Neural progenitor cell (in vitro differentiated cells): ENCODE measurements around the gene CFAP221.

Source experiments
- EZH2 ChIP-seq: fragments of 200-600 bp; sonication (generic); IDR thresholded peaks from 2 replicates; pipeline ENCODE4 v1.6.1; 2017; ENCODE audit warnings: antibody characterized with exemption, mild to moderate bottlenecking, moderate library complexity
- EZH2phosphoT487 ChIP-seq: fragments of 200-600 bp; sonication (generic); IDR thresholded peaks from 2 replicates; pipeline ENCODE4 v1.6.1; 2017; ENCODE audit warnings: antibody characterized with exemption
- TF ChIP-seq, protein P1 (sequence below): fragments of 200-600 bp; sonication (generic); IDR thresholded peaks from 2 replicates; pipeline ENCODE4 v1.5.1; 2017; ENCODE audit warnings: antibody characterized with exemption, mild to moderate bottlenecking

DNA sequence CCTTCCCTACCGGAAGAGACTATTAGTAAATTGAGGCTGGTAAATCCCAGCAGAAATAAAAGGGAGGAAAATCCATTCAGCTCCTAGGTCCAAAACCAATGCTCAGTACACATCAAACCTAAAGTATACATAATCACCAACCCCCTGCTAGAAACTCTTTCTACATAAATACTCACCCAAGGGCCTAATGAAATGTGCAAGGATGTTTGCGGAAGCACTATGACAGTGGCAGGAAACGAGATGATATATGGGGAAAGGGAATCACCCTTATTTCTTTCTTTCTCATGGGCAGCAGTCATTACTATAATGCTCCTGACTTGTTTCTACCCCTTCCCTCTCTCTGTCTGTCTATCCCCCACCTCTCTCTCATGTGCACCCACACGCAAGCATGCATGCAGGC is 18.6 kb upstream of the CFAP221 start:
- TF ChIP-seq, protein P1, sequence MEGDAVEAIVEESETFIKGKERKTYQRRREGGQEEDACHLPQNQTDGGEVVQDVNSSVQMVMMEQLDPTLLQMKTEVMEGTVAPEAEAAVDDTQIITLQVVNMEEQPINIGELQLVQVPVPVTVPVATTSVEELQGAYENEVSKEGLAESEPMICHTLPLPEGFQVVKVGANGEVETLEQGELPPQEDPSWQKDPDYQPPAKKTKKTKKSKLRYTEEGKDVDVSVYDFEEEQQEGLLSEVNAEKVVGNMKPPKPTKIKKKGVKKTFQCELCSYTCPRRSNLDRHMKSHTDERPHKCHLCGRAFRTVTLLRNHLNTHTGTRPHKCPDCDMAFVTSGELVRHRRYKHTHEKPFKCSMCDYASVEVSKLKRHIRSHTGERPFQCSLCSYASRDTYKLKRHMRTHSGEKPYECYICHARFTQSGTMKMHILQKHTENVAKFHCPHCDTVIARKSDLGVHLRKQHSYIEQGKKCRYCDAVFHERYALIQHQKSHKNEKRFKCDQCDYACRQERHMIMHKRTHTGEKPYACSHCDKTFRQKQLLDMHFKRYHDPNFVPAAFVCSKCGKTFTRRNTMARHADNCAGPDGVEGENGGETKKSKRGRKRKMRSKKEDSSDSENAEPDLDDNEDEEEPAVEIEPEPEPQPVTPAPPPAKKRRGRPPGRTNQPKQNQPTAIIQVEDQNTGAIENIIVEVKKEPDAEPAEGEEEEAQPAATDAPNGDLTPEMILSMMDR: no peak
- TF ChIP-seq EZH2 (no peak), EZH2phosphoT487 (no peak)
